ENCODE data around the gene CDK2AP2.
"Not testable (repeated sequence)": the region's sequence is repeated elsewhere in the genome, so short reads cannot be mapped to it uniquely, and the experiment has no call there.

CDK2AP2 gene

DNA sequence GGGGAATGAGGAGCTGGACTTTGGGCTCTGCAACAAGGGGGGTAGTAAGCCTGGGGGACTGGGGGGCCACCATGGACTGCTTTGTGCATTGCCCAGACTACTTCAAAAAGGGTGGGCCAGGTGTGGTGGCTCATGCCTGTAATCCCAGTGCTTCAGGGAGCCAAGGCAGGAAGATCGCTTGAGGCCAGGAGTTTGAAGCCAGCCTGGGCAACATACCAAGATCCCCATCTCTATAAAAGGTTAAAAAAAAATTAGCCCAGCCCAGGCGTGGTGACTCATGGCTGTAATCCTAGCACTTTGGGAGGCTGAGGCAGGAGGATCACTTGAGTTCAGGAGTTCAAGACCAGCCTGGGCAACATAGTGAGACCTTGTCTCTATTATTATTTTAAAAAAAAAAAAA lies 42.4 kb downstream of the CDK2AP2 start:
- not testable (repeated sequence) for DNase-seq

DNA sequence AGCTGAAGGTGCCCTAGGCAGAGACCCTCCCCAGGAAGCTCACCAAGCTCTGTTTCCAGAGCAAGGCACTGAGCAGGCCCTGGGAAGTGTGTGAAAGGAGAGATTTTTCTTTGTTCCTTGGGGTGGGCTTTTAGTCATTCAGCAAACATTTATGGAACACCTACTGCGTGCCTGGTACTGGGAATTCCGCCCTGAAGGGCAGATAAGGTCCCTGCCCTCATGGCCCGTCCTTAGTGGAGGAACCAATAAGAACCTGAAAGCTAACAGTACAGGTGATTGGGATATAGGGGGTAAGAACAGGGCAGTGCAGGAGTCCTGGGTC lies 42.8 kb downstream of the CDK2AP2 start:
- DNase-seq: no peak

DNA sequence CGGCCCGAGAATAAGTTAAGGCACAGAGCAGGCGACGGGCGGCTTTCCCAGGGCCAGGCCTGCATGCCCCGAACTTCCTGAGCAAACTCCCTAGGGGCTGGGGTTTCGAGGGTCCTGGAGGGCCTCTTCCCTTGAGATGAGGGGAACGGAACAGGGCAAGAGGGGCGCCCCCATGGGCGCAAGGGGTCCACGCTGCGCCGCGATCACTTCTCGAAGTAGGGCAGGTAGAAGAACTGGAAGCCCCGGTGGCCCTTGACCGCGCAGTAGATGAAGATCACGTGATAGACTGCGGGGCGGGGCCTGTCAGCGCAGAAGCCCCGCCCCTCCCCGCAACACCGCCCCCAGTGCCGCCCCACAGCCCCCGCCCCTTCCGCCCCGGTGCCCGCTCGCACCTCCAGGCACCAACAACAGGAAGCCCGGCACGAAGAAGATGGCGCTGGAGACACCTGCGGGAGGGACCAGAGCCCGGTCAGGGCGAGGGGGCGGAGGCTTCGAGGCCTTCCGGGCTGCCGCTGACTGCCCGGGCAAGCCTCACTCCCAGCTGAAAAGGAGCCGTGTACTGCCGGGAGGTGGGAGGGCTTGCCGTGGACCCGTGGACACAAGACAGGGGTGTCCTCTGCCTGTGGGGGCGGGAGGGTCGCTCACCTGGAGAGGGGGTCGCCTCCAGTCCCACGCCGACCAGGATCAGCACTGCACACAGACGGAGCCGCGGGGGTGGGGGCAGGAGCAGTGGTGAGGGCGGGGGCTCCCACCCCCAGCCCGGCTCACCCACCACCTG lies 43.4 kb downstream of the CDK2AP2 start:
- DNase-seq: peak; percentile 49

DNA sequence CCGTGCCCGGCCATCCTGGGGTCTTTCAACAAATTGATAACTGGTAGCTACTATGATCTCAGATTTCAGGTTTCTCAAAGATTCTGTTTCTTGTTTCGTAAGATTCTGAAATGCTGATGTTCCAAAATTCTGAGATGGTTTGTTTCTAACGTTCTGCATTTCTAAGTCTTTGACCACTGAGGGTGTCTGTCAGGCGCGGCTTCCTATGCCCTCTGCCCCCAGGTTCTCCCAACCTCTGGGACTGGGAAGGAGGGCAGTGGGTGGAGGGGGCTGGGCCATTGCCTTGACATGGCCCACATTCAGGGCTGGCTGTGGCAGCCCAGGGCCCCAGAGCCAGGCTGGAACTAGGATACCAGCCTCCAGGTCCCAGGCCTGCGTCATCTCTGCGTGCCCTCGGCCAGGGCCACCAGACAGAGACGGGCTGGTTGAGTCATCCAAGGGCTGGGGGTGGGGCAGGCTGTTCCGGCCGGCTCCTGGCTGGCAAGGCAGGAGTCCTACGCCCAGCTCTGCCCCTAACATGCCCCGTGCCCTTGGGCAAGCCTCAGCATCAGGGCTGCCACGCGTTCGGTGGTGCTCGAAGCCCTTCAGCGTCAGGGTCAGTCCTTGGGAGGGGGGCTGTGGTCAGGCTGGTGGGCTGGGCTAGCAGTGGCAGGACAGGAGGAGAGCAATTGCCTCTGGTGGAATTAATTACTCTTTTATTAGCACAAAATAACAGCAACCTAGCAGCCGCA lies 44.1 kb downstream of the CDK2AP2 start:
- DNase-seq: no peak

DNA sequence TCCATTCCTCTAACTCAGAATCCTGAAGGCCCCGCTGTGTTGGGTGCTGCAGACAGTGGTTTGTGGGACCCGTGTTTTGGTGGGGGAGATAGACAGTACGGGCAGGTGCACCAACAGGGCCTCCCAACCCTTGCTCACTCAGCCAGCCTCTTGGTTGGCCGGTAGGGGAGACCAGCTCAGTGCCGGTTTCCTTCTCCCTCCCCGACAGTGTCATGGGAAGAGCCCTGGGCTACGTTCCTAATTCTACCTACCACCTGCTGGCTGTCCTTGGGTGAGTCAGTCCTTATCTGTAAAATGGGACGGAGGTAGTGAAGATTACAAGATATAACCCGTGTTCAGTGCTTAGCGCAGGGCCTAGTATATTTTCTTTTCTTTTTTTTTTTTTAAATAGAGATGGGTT lies 44.8 kb downstream of the CDK2AP2 start:
- DNase-seq: no peak

DNA sequence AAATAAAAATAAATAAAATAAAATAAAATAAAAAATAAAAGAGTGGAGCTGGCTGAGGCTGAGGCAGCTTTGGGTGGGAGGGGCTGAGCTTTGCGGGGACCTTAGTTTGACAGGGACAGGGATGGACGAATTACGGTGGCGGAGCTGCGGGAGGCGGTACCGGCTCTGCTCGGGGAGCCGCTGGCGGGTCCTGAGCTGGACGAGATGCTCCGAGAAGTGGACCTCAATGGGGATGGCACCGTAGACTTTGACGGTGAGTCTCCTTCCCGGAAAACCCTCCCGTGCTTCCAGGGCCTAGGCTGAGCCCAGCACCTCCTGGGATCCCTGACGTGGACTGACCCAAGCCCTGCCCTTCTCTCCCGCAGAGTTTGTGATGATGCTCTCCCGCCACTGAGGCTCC lies 49.7 kb downstream of the CDK2AP2 start:
- no peak for DNase-seq

DNA sequence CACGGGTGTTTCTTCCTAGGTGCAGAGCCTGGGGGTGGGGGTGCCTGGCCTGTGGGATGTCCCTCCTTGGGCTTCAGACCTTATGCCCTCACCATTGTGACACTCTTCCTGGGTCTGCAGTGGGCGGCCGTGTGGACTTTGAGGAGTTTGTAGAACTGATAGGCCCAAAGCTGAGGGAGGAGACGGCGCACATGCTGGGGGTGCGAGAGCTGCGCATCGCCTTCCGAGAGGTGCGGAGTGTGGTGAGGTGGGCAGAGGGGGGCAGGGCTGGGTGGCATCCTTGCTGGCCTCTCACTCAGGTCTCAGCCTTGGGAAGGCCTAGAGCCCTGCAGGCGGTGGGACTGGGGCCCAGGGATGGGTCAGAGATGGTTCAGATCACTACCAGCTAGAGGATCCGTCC lies 50.5 kb downstream of the CDK2AP2 start:
- DNase-seq: no peak
